Lower lobe of right lung (tissue), 2 donors: ENCODE results near the gene ALDH1L1. TPM values are rescaled to one million over a fixed set of nuclear protein-coding genes. Genes with fewer than 3 reads are reported as not detected.

Experiments used
- ATAC-seq, 2 donors: fragments of 200-7000 bp; cut with Tn5 transposase; one replicate each; pipeline ENCODE4 v1.9.1; 2020 to 2022; ENCODE audit warnings: mild to moderate bottlenecking in 2 of 2, moderate library complexity in 2 of 2
- DNase-seq: peaks from one replicate; pipeline ENCODE4 v3.0.0-alpha.2; 2020
- H3K27ac ChIP-seq: fragments of 200-600 bp; one replicate; pipeline ENCODE4 v1.8.0; 2022
- H3K27me3 ChIP-seq: fragments of 200-600 bp; one replicate; pipeline ENCODE4 v1.8.0; 2022; ENCODE audit warnings: low read depth
- H3K36me3 ChIP-seq: fragments of 200-600 bp; one replicate; pipeline ENCODE4 v1.8.0; 2022; ENCODE audit warnings: mild to moderate bottlenecking
- H3K4me1 ChIP-seq: fragments of 200-600 bp; one replicate; pipeline ENCODE4 v1.8.0; 2022
- H3K4me3 ChIP-seq: fragments of 200-600 bp; one replicate; pipeline ENCODE4 v1.8.0; 2022; ENCODE audit warnings: mild to moderate bottlenecking
- H3K9me3 ChIP-seq: fragments of 200-600 bp; one replicate; pipeline ENCODE4 v1.8.0; 2022
- intact Hi-C: fragments of 100-400 bp; cut with DNase I; formaldehyde crosslinking; loops from one replicate; pipeline ENCODE4 v1.11.0; 2022
- total RNA-seq: library from RNA; stranded (reverse); fragmentation: NEBNext Ultra II Directional; extraction: Animal tissue kit (Norgen Biotek cat#: 25700); gene quantifications from one replicate; pipeline ENCODE4 v1.2.1, GENCODE V29; 2021
- TF ChIP-seq, protein P1 (sequence below): fragments of 200-600 bp; IDR thresholded peaks from one replicate; pipeline ENCODE4 v1.8.0; 2022; ENCODE audit warnings: antibody characterized with exemption, mild to moderate bottlenecking
- donor health status: DM: no; HTN: yes; CAD: no; lungs with severe emphysema.

Gene ALDH1L1
- total RNA-seq, 1 donor from 2014 or later: 2.8 TPM

DNA sequence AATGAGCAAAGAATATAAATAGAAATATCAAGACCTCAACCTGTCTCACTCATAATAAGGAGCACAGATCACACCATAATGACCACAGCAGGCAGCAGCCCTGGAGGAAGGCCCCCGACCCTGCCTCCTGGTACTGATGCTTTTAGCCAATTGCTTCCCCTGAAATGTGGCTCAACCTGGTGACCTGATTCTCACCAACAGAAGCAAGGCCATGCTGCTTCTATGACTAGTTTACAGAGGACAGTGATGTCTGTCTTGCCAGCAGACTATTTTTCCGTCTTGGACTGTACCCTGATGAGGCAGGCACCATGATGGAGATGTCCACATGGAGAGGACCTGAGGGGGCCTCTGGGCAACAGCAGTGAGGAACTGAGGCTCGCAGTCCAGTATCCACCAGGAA lies 114.5 kb downstream of the ALDH1L1 start:
- Histone ChIP-seq H3K27ac (no peak overlapping the region), H3K36me3 (peaks cover 5% of the 10 kb centered on the region), H3K9me3 (no peaks in the 10 kb centered on the region), H3K27me3 (no peaks in the 10 kb centered on the region), H3K4me3 (no peak overlapping the region), H3K4me1 (no peaks in the 10 kb centered on the region)
- no peak for ATAC-seq
- intact Hi-C loops: no loop called here
- DNase-seq: no peak
- TF ChIP-seq, protein P1, sequence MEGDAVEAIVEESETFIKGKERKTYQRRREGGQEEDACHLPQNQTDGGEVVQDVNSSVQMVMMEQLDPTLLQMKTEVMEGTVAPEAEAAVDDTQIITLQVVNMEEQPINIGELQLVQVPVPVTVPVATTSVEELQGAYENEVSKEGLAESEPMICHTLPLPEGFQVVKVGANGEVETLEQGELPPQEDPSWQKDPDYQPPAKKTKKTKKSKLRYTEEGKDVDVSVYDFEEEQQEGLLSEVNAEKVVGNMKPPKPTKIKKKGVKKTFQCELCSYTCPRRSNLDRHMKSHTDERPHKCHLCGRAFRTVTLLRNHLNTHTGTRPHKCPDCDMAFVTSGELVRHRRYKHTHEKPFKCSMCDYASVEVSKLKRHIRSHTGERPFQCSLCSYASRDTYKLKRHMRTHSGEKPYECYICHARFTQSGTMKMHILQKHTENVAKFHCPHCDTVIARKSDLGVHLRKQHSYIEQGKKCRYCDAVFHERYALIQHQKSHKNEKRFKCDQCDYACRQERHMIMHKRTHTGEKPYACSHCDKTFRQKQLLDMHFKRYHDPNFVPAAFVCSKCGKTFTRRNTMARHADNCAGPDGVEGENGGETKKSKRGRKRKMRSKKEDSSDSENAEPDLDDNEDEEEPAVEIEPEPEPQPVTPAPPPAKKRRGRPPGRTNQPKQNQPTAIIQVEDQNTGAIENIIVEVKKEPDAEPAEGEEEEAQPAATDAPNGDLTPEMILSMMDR: no peak

DNA sequence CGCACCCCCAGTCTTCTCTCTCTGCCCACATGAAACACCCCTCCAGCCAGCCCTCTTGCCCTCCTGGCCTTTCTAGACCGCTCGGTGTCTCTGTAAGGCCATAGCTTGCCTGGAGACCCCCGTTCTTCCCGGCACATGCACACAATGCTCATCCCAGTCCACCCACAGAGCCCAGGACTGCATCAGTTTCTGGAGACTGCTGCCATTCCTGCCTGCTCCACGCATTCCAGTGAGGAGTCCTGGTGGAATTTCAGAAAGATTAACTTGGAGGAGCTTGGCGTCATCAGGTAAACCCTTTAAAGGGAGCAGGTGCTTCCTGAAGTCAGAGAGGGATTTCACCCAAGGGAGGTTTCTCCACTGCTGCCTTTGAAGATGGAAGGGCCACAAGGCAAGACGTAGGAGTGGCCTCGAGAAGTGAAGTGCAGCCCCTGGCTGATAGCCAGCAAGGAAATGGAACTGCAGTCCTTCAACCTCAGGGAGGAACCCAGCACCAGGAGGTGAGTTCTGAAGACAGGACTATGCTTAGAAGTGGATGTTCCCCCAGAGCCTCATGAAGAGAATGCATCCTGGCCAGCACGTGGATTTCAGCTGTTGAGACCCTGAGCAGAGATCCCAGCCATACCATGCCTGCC lies 115.6 kb downstream of the ALDH1L1 start:
- DNase-seq (peak; percentile 62), ATAC-seq (peak; percentile 54 to 81)
- H3K27ac ChIP-seq: no peak overlapping the region
- intact Hi-C loops: no loop called here
- H3K4me1 ChIP-seq: no peaks in the 10 kb centered on the region
- TF ChIP-seq, protein P1: no peak
- peaks cover 5% of the 10 kb centered on the region for H3K36me3 ChIP-seq
- no peaks in the 10 kb centered on the region for H3K9me3 ChIP-seq
- no peaks in the 10 kb centered on the region for H3K27me3 ChIP-seq
- no peak overlapping the region for H3K4me3 ChIP-seq

DNA sequence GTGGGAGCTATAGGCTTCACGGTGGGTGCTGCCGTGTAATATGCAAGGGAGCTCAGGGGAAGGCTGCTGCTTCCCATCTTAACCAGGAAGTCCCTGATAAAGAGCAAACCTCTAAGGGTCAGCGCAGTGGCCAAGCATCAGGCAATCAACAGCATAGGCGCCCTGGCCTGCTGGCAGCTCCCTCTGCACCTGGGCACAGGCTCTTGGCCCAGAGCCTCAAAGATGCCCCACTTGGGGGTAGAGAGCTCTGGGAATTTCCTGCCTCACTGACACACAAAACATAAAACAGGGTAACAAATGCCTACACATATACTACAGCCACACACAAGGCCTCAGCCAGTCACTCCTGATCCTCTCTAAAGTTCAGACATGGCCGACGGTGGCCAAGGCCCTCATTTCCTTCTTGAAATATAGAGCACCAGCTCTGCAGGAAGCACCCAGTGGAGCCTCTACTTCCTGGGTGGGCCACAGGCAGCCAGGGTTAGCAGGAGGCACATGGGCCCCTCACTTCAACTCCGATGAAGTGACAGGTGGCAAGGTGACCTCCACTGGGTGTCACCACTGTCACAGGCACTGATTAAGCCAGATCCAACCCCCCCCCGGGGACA lies 116.9 kb downstream of the ALDH1L1 start:
- Histone ChIP-seq H3K27ac (no peak overlapping the region), H3K4me3 (no peak overlapping the region), H3K4me1 (no peaks in the 10 kb centered on the region), H3K9me3 (no peaks in the 10 kb centered on the region), H3K36me3 (peaks cover 9% of the 10 kb centered on the region), H3K27me3 (no peaks in the 10 kb centered on the region)
- ATAC-seq: no peak
- TF ChIP-seq, protein P1: no peak
- intact Hi-C loops: no loop called here
- no peak for DNase-seq

DNA sequence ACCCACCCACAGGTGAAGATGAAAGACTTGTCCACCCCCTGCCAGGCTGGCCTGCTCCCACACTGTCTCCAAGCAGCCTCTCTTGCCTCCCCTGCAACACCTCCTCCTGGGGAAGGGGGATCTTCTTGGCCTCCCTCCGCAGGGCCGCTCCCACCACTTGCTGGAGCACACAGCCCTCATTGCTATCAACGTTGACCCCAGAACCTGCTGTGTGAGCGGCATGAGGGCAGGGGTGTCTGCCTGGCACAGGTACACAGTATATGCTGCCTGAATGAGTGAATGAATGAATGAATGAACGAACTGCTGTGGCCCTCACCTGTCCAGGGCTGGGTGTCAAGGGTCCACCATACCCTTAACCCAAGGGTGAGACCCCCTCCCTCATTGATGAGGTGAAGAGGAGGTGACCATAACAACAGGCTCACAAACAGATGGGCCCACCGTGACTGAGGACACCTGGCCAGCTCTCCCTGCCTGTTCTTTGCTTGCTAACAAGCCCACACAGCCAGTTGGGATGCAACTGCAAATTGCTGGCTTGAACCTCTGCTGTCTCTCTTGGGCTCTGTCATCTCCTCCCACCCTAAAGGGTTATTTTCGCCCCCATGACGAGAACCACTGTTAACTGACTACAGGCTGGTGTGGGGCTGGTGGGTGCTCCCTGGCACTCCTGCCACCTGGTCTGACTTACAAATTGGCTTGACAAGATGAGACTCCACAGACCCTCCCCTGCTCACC lies 118.9 kb downstream of the ALDH1L1 start:
- Histone ChIP-seq H3K4me3 (no peak overlapping the region), H3K27ac (no peak overlapping the region), H3K4me1 (no peaks in the 10 kb centered on the region), H3K36me3 (peaks cover 4% of the 10 kb centered on the region), H3K27me3 (no peaks in the 10 kb centered on the region), H3K9me3 (no peaks in the 10 kb centered on the region)
- ATAC-seq (no peak), DNase-seq (no peak)
- intact Hi-C loops: no loop called here
- TF ChIP-seq, protein P1: no peak

DNA sequence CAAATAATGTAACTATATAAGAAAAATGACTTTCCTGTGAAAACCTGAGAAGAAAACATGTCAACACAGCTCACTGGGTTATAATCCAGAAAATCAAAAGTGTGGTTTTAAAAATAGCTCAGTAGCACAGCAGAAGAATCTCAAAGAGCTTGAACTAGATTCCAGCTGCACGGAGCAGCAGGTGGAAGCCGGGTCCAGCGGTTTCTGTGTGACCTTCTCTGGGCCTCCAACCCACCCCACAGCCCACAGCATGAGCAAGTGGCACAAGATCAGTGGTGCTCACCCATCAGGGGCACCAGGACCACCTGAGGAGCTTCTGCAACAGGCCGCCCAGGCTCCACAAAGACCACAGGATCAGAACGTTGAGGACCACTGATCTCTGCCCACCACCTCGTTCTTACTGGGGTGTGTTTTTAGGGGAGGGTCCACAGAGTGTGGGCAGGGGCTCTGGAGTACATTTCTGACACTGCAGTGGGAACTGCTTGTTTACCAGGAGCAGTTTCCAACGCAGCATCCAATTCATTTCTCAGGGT lies 119.7 kb downstream of the ALDH1L1 start:
- H3K4me3 ChIP-seq: no peak overlapping the region
- TF ChIP-seq, protein P1: no peak
- H3K9me3 ChIP-seq: no peaks in the 10 kb centered on the region
- no peak overlapping the region for H3K27ac ChIP-seq
- intact Hi-C loops: no loop called here
- DNase-seq (no peak), ATAC-seq (no peak)
- peaks cover 4% of the 10 kb centered on the region for H3K36me3 ChIP-seq
- no peaks in the 10 kb centered on the region for H3K27me3 ChIP-seq
- H3K4me1 ChIP-seq: no peaks in the 10 kb centered on the region
